ENCODE measurements around the gene AKAP13. TPM values are rescaled to one million over a fixed set of nuclear protein-coding genes. Genes with fewer than 3 reads are reported as not detected.

AKAP13 gene
- total RNA-seq, 1 donor from 2014 or later: 145 TPM

DNA sequence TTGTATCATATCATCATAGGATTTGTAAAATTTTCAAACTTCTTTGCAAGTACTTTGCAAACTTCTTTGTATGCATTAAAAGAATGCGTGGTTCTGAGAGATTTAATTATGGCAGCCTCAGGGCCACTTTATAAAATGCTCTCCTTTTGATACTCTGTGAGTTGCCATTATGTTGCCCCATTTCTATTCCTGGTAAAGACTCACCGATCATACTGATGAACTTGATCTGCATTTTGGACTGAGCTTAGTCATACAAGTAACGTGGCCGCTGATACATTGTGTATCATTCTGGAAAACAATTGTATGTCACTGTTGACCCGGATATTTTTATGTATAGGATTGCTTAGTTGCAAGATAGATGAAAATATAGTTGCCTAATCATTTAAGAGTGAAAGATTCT is 38.8 kb downstream of the AKAP13 start:
- no peaks in the 10 kb centered on the region for H3K36me3 Mint-ChIP-seq (ENCODE audit: unreplicated experiment)
- no peaks in the 10 kb centered on the region for H3K9me3 Mint-ChIP-seq (ENCODE audit: unreplicated experiment)
- H3K27me3 Mint-ChIP-seq (ENCODE audit: unreplicated experiment): no peaks in the 10 kb centered on the region
- no peak overlapping the region for H3K27ac Mint-ChIP-seq (ENCODE audit: unreplicated experiment)
- peaks cover 11% of the 10 kb centered on the region for H3K4me1 Mint-ChIP-seq (ENCODE audit: low read depth, unreplicated experiment)
- DNase-seq: no peak
- no peak overlapping the region for H3K4me3 Mint-ChIP-seq (ENCODE audit: unreplicated experiment)
- TF ChIP-seq, protein P1, sequence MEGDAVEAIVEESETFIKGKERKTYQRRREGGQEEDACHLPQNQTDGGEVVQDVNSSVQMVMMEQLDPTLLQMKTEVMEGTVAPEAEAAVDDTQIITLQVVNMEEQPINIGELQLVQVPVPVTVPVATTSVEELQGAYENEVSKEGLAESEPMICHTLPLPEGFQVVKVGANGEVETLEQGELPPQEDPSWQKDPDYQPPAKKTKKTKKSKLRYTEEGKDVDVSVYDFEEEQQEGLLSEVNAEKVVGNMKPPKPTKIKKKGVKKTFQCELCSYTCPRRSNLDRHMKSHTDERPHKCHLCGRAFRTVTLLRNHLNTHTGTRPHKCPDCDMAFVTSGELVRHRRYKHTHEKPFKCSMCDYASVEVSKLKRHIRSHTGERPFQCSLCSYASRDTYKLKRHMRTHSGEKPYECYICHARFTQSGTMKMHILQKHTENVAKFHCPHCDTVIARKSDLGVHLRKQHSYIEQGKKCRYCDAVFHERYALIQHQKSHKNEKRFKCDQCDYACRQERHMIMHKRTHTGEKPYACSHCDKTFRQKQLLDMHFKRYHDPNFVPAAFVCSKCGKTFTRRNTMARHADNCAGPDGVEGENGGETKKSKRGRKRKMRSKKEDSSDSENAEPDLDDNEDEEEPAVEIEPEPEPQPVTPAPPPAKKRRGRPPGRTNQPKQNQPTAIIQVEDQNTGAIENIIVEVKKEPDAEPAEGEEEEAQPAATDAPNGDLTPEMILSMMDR (IDR thresholded peaks at IDR 0.05; ENCODE audit: partially characterized antibody, unreplicated experiment): no peak

GRCh38 chr15:85421116-85421925 is 40.9 kb downstream of the AKAP13 start:
- Mint-ChIP-seq H3K9me3 (ENCODE audit: unreplicated experiment) (peaks cover 1% of the 10 kb centered on the region), H3K27ac (ENCODE audit: unreplicated experiment) (no peak overlapping the region), H3K27me3 (ENCODE audit: unreplicated experiment) (no peaks in the 10 kb centered on the region), H3K4me1 (ENCODE audit: low read depth, unreplicated experiment) (peaks cover 3% of the 10 kb centered on the region), H3K4me3 (ENCODE audit: unreplicated experiment) (no peak overlapping the region), H3K36me3 (ENCODE audit: unreplicated experiment) (no peaks in the 10 kb centered on the region)
- no peak for DNase-seq
- TF ChIP-seq, protein P1 (IDR thresholded peaks at IDR 0.05; ENCODE audit: partially characterized antibody, unreplicated experiment): no peak

- Mint-ChIP-seq H3K27me3 (ENCODE audit: unreplicated experiment) (no peaks in the 10 kb centered on the region), H3K9me3 (ENCODE audit: unreplicated experiment) (peaks cover 1% of the 10 kb centered on the region), H3K36me3 (ENCODE audit: unreplicated experiment) (no peaks in the 10 kb centered on the region), H3K4me1 (ENCODE audit: low read depth, unreplicated experiment) (peaks cover 3% of the 10 kb centered on the region), H3K27ac (ENCODE audit: unreplicated experiment) (no peak overlapping the region), H3K4me3 (ENCODE audit: unreplicated experiment) (no peak overlapping the region)
- no peak for DNase-seq
- TF ChIP-seq, protein P1 (IDR thresholded peaks at IDR 0.05; ENCODE audit: partially characterized antibody, unreplicated experiment): no peak
Measured at GRCh38 chr15:85422607-85423006, 42.2 kb downstream of the AKAP13 start.

DNA sequence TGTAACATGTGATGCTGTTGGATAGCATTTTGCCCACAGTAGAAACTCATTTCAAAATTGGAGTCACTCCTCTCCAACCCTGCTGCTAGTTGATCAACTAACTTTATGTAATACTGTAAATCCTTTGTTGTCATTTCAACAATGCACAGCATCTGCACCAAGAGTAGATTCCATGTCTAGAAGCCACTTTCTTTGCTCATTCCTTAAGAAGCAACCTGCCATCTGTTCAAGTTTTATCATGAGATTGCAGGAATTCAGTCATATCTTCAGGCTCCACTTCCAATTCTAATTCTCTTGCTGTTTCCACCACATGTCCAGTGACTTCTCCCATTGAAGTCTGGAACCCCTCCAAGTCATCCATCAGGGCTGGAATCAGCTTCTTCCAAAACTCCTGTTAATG is 42.9 kb downstream of the AKAP13 start:
- Mint-ChIP-seq H3K36me3 (ENCODE audit: unreplicated experiment) (no peaks in the 10 kb centered on the region), H3K4me3 (ENCODE audit: unreplicated experiment) (no peak overlapping the region), H3K9me3 (ENCODE audit: unreplicated experiment) (peaks cover 1% of the 10 kb centered on the region), H3K27ac (ENCODE audit: unreplicated experiment) (no peak overlapping the region), H3K27me3 (ENCODE audit: unreplicated experiment) (no peaks in the 10 kb centered on the region), H3K4me1 (ENCODE audit: low read depth, unreplicated experiment) (peaks cover 3% of the 10 kb centered on the region)
- DNase-seq: no peak
- TF ChIP-seq, protein P1 (IDR thresholded peaks at IDR 0.05; ENCODE audit: partially characterized antibody, unreplicated experiment): no peak

DNA sequence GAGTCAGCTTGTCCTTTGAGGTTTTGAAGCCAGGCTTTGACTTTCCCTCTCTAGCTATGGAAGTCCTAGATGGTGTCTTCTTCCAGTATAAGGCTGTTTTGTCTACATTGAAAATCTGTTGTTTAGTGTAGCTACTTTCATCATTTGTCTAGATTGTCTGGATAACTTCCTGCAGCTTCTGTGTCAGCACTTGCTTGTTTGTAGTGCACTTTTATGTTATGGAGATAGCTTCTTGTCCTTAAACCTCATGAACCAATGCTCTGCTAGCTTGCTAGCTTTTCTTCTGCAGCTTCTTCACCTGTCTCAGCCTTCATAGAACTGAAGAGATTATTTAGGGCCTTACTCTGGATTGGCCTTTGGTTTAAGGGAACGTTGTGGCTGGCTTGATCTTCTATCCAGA is 43.8 kb downstream of the AKAP13 start:
- no peak overlapping the region for H3K4me3 Mint-ChIP-seq (ENCODE audit: unreplicated experiment)
- DNase-seq: no peak
- TF ChIP-seq, protein P1 (IDR thresholded peaks at IDR 0.05; ENCODE audit: partially characterized antibody, unreplicated experiment): no peak
- peaks cover 3% of the 10 kb centered on the region for H3K4me1 Mint-ChIP-seq (ENCODE audit: low read depth, unreplicated experiment)
- no peak overlapping the region for H3K27ac Mint-ChIP-seq (ENCODE audit: unreplicated experiment)
- no peaks in the 10 kb centered on the region for H3K27me3 Mint-ChIP-seq (ENCODE audit: unreplicated experiment)
- peaks cover 1% of the 10 kb centered on the region for H3K9me3 Mint-ChIP-seq (ENCODE audit: unreplicated experiment)
- H3K36me3 Mint-ChIP-seq (ENCODE audit: unreplicated experiment): no peaks in the 10 kb centered on the region
